Cerebellar nuclear complex (tissue), 1 donor: ENCODE results near the gene APLP1.
"Not testable (repeated sequence)": the region's sequence is repeated elsewhere in the genome, so short reads cannot be mapped to it uniquely, and the experiment has no call there.

Experiments used
- DNase-seq, 2 experiments: peaks; one replicate each; lab custom pipeline; 2025; lab: John Stamatoyannopoulos, UW

APLP1 gene

DNA sequence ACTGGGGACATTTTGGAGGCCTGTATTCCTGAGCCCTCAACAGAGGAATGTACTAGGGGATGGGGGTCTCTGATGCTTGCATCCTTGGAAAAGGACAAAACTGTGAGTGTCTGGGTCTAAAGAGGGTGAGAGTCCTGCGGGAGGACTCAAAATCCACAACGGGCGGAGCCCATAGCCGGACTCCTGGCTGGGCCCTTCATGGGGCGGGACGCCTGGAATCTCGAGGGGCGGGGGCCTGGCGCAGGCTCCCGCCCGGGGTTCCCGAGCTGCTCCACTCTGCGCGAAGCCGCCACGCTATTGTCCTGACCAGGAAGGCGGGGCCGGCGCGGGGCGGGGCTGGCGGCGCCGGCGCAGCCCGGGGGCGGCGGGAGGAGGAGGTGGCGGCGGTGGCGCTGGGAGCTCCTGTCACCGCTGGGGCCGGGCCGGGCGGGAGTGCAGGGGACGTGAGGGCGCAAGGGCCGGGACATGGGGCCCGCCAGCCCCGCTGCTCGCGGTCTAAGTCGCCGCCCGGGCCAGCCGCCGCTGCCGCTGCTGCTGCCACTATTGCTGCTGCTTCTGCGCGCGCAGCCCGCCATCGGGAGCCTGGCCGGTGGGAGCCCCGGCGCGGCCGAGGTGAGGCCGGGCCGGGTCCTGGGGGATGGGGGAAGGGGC, at the start of gene APLP1:
Gene APLP1, plus strand, starts transcription at position 403 of the 651 bp plus-strand sequence. Its CDS starts 63 bp downstream, at position 466.
- peak in 1 of 2 experiments; percentile 24 for DNase-seq

DNA sequence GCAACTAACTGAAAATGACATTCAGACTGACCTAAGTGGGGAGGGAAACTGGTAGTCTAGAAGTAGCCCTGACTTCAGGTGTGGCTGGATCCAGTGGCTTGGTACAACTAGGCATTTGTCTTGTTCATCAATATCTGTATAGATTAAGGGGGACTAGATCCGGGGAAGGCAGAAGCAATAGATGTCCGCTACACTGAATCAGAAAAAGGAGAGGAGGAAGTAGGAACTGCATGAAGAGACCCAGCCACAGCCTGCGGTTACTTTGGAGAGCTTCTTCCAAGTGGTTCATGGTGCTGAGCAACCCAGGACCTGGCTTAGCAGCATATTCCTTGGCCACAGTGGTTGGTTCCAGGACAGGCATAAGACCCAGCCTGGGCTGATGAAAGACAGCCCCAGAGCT, 45.8 kb upstream of the APLP1 start:
- no peak for DNase-seq

DNA sequence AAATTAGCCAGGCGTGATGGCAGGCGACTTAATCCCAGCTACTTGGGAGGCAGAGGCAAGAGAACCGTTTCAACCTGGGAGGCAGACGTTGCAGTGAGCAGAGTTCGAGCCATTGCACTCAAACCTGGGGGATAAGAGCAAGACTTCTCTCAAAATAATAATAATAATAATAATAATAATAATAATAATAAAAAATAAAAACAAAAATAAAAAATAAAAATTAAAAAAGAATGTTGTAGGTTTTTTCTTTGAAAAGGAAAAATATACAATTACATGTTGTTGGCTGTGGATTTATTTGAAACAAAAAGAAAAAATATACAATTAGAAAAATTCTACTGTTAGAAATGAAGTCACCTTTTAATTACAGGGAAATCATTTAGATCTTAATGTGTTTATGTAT, 44.2 kb upstream of the APLP1 start:
- no peak for DNase-seq

DNA sequence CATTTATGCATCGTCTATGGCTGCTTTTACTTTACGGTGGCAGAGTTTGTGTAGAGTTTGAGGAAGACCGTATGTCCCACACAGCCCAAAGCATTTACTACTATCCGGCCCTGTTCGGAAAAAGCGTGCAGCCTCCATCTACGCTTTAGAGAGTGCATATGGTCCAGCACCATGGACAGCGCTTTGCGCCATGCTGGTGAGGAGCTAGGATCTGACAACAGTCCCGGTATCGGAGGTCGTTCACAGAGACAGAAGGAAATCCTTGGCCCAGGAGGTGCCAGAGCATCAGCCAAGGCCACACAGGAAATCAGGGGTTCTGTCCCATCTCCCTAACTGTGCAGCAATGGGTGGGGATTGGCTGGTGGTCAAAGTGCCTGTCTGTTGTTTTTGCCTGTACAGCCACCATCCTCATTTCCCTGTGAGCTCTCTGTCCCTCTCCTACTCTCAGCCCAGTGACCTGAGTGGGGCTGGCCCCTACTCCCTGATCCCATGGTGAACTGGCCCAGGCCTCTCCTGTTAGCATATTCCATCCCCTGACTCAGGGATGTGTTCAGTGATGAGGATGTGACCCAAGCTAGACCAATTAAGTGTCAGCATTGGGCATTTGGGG, 39.6 kb upstream of the APLP1 start:
- no peak for DNase-seq

DNA sequence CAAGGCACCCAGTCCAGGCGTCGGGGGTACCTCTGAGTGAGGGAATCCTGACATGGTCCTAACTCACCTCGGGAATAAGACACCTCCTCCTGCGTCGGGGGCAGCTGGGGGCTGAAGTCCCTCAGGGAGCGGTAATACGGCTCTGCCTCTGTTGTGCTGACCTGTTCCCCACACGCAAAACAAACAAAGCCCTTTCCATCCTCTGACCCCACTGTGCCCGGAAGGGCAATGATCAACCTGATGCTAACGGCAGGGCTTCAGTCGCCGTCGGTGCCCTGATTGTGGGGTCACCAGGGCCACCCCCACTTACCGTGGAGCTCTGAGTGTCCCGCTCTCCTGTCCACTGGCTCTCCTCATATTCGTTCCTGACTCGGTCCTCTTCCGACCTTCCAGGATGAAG, 37.4 kb upstream of the APLP1 start:
- no peak for DNase-seq

DNA sequence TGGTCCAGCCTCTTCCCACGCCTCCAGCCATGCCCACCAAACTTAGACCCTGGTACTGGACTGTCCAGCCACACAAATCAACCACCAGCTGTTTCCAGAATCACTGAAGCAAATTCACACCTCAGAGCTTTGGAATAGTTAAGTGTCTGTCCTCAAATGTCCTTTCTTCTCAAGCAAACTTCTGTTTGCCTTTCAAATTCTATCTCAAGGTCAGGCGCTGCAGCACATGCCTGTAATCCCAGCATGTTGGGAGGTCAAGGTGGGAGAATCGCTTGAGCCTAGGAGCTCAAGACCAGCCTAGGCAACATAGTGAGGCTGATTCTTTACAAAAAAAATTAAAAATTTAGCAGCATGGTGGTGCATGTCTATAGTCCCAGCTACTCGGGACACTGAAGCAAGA, 36.3 kb upstream of the APLP1 start:
- no peak for DNase-seq

DNA sequence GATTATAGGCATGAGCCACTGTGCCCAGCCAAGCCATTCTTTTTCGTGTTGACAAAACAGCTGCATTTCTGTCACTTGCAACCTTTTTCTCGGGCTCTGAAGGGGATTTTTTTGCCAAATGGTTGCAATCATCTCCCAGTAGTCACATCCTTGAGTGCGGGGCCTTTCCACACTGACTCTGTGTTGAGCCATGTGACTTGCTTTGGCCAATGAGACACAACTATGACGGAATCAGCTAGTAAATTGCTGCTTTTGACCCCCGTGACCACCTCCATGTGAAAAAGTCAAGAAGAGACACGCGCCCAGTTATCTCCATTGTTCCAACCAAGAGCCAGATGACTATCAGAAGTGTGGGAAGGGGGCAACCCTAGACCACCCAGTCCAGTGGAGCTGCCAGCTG, 34.4 kb upstream of the APLP1 start:
- no peak for DNase-seq

GRCh38 chr19:35836096-35836495, 32.3 kb upstream of the APLP1 start:
- DNase-seq, result not testable (repeated sequence)

GRCh38 chr19:35841961-35842595, 26.3 kb upstream of the APLP1 start:
- no peak for DNase-seq

- no peak for DNase-seq
Observed at GRCh38 chr19:35842666-35843272, 25.6 kb upstream of the APLP1 start.

- DNase-seq, result no peak
Observed at GRCh38 chr19:35843676-35844481, 24.5 kb upstream of the APLP1 start.

GRCh38 chr19:35844482-35845214, 23.7 kb upstream of the APLP1 start:
- no peak for DNase-seq

DNA sequence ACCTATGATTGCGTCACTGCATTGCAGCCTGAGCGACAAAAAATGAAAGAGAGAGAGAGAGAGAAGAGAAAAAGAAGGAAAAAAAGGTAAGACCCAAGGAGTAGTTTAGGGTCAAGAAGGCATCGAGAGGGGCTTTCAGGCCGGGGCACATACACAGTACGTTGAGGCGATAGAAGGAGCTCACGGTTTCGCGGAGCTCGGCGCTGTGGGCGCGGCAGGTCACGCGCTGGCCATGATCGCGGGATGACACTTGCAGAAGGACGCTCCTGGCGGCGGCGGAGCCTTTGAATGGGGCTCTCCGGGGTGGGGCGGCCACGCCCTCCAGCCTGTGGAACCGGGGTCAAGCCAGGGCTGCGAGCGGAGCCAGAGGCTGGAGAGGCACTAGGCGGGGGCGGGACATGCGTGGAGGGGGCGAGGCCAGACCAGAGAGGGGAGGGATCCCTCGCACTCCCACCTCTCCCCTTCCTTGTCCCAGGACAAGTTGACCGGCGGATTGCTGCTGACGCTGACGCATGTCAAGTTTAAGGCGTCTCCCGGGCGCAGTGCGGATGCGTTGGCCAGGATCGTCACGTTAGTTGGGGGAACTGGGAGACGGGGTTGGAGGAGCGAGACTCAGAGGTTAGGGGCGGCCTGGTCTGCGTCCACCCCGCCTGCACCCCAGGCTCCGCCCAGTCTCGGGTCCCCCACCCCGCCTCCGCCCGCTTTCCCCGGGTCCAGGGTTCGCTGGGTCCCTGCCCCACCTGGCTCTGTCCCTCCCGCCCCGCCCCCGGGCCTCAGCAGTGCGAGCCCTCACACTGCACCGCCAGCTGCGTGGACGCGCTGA, 22.9 kb upstream of the APLP1 start:
- DNase-seq, result no peak

DNA sequence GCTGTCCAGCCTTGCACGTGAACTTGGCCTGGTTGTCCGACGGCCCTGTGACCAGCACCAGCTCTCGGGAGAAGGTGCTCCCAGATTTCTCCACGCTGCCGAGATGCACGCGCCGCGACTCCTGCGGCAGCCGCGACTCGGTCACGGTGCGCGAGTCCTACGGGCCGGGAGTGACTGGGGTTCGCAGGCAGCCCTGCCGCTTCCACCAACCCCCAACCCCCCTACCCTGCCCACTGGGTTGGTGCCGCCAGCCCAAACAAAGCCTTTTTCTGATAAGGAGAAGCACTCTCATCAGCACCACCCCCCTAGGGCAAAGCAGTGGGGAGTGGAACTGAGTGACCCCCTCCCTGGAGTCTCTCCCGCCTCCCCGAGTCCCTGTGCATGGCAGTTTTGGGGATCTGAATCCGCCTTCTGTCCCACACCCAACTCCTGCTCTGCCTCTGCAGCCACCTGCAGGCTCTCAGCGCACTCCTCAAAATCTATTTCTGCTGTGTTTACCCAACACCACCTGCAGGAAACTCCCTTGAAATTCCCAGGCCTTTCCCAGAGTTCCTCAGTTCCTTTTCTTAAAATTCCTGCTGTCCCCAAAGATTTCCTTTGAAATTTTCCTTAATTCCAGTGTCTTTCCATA, 22.2 kb upstream of the APLP1 start:
- DNase-seq, result no peak

GRCh38 chr19:35847911-35848310, 20.5 kb upstream of the APLP1 start:
- no peak for DNase-seq

GRCh38 chr19:35848486-35848885, 19.9 kb upstream of the APLP1 start:
- DNase-seq, result no peak

DNA sequence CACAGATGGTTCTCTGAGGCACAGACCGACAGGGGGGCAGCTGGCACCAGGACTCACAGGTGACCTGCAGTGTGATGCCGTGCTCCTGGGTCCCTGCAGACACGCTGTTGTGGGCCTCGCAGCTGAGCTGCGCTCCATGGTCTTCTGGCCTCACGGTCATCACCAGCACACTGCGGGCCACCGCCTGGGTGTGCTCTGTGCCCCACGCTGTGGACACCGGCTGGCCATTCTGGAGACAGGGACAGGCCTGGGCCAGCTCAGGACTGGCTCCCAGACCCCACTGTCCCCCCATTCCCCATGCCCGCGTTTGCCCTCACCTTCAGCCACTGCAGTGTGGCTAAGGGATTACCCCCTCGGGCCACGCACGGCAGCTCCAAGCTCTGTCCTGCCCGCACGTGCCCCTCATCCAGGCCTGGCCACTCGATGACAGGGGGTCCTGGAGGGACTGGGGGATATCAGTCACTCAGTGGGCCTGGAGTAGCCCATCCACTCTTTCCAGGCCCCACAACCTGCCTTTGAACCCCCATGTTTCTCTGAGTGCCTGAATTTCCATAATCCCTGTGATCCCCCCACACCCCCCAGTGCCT, 19.4 kb upstream of the APLP1 start:
- no peak for DNase-seq

GRCh38 chr19:35851213-35852028, 17.0 kb upstream of the APLP1 start:
- no peak for DNase-seq
